Stimulated activated CD4-positive, alpha-beta T cell treated with anti-CD3 and anti-CD28 coated beads, TNF-alpha, amount 100 ng/mL, for 1 hour (primary cell): ENCODE data around the gene HOXD8.

ENCODE experiments used
- DNase-seq, 3 donors: peaks; one replicate each; pipeline ENCODE4 v3.0.0-alpha.2; 2020; ENCODE audit warnings: low read depth in 3 of 3, low spot score in 1 of 3

The HOXD8 gene

GRCh38 chr2:176171351-176172006 lies 42.0 kb downstream of the HOXD8 start:
- no peak for DNase-seq

GRCh38 chr2:176172007-176172894 lies 42.7 kb downstream of the HOXD8 start:
- DNase-seq, result no peak

GRCh38 chr2:176172895-176173566 lies 43.5 kb downstream of the HOXD8 start:
- no peak for DNase-seq

- DNase-seq, result no peak
These were observed 44.3 kb downstream of the HOXD8 start for GRCh38 chr2:176173567-176174381.

- DNase-seq, result no peak
These were observed 44.9 kb downstream of the HOXD8 start for GRCh38 chr2:176174382-176174823.

- DNase-seq, result no peak
These were observed 45.6 kb downstream of the HOXD8 start for GRCh38 chr2:176174824-176175708.

- no peak for DNase-seq
These were observed 46.5 kb downstream of the HOXD8 start for GRCh38 chr2:176175709-176176607.

- no peak for DNase-seq
These were observed 48.1 kb downstream of the HOXD8 start for GRCh38 chr2:176177580-176178037.

GRCh38 chr2:176178038-176178756 lies 48.7 kb downstream of the HOXD8 start:
- no peak for DNase-seq

- DNase-seq, result no peak
These were observed 49.3 kb downstream of the HOXD8 start for GRCh38 chr2:176178757-176179295.

- DNase-seq, result no peak
These were observed 52.0 kb downstream of the HOXD8 start for GRCh38 chr2:176181551-176181950.
